Coronary artery (tissue), 2 donors: Measurements from ENCODE around the gene SLC27A1.

ENCODE experiments used
- DNase-seq: peaks from one replicate; pipeline ENCODE4 v3.0.0-alpha.2; 2017; ENCODE audit warnings: low spot score
- H3K27ac ChIP-seq, 2 donors: fragments of 200-600 bp; sonication (generic); one replicate each; pipeline ENCODE4 v1.5.1; 2016 to 2019
- H3K4me3 ChIP-seq: fragments of 200-600 bp; sonication (generic); 2 replicates; pipeline ENCODE4 v1.5.1; 2016; ENCODE audit warnings: mild to moderate bottlenecking, moderate library complexity
- TF ChIP-seq, protein P1 (sequence below): fragments of 200-600 bp; sonication (generic); IDR thresholded peaks from one replicate; pipeline ENCODE4 v1.5.1; 2019; ENCODE audit warnings: antibody characterized with exemption

SLC27A1 gene

DNA sequence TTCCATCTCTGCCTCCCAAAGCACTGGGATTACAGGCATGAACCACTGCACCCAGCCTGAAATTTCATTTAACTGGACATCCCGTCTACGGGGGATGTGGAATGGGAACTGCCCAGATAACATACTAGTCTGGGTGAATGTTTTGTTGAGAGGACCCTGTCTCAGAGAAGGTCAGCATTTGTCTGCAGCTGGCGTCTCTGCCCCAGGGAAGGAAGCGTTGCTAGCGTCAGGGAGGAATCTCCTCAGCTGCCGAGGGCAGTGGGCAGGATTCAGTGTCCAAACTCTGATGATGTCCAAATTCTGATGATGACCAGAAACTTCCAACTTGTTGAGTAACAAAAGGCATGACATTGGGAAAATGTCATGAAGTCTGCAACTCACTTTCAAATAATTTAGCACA, 12.7 kb upstream of the SLC27A1 start:
- DNase-seq = no peak
- no peak overlapping the region for H3K27ac ChIP-seq
- TF ChIP-seq, protein P1, sequence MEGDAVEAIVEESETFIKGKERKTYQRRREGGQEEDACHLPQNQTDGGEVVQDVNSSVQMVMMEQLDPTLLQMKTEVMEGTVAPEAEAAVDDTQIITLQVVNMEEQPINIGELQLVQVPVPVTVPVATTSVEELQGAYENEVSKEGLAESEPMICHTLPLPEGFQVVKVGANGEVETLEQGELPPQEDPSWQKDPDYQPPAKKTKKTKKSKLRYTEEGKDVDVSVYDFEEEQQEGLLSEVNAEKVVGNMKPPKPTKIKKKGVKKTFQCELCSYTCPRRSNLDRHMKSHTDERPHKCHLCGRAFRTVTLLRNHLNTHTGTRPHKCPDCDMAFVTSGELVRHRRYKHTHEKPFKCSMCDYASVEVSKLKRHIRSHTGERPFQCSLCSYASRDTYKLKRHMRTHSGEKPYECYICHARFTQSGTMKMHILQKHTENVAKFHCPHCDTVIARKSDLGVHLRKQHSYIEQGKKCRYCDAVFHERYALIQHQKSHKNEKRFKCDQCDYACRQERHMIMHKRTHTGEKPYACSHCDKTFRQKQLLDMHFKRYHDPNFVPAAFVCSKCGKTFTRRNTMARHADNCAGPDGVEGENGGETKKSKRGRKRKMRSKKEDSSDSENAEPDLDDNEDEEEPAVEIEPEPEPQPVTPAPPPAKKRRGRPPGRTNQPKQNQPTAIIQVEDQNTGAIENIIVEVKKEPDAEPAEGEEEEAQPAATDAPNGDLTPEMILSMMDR = no peak
- no peak overlapping the region for H3K4me3 ChIP-seq

DNA sequence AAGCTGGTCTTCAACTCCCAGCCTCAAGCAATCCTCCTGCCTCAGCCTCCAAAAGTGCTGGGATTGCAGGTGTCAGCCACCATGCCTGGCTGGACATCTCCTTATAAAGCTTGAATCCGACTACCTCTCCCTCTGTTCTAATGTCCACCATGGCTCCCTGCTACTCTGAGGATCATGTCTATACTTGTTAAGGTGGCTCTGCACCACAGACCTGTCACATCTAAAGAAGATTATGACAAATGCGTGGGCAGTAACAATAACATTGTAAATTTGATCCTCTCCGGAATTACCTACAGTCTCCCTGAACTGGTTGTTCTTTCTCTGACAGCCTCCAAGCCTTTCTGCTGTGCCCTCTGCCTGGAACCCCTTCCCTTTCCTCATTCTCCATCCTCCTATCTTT, 11.4 kb upstream of the SLC27A1 start:
- no peak overlapping the region for H3K27ac ChIP-seq
- no peak for DNase-seq
- no peak overlapping the region for H3K4me3 ChIP-seq
- TF ChIP-seq, protein P1 = no peak

DNA sequence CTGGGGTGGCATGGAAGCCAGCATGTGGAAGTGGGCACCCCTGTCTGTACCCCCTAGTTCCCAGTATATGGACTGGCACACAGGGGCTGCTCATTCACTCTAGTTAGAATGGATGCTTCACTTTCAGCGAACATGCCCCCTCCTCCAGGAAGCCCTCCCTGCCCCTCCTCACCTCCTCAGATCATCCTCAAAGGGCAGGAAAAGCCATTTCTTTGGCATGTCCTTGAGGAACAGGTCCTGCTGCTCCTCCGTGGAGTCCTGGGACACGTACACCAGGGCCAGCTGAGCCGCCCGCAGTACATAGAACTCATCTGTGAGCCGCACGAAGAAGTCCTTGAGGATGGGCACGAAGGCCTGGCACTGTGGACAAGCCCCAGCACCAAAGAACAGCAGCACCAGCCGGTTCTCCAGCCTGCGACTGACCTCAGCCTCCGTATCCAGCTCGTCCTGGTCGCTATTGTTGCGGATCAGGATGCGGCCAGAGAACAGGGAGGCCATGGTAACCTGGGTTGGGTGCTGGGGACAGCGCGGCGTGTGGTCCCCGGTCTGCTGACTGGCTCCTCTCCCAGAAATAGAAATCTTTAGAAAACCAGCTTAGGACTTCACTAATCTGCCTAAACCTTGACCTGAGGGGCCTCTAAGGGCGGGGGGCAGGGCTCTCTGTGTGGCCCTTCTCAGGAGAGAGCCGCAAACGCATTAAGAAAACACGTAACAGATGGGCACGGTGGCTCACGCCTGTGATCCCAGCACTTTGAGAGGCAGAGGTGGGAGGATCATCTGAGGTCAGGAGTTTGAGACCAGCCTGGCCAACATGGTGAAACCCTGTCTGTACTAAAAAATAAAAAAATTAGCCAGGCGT, 9.7 kb upstream of the SLC27A1 start, which contains the start of gene NXNL1:
NXNL1 (minus strand) TSS at position 555 of the 859 bp plus-strand sequence; CDS start at position 498, 57 bp downstream.
- H3K27ac ChIP-seq = no peak within 1 kb of the TSS
- TF ChIP-seq, protein P1 = no peak
- H3K4me3 ChIP-seq = no peak within 1 kb of the TSS
- no peak for DNase-seq

DNA sequence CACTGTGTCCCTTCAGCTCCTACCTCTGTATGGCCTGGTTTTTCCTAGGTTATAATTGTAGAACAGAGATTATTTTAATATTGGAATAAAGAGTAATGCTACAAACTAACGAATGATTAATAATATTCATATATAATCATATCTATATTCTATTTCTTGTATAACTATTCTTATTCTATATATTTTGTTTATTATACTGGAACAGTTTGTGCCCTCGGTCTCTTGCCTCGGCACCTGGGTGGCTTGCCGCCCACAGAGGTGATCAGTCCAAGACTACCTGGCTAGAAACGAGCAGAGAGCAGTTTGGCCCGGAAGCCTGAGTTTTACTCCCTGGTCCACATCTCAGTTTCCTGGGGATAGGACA, 3.9 kb upstream of the SLC27A1 start:
- DNase-seq = no peak
- Histone ChIP-seq H3K27ac (no peak overlapping the region), H3K4me3 (no peak overlapping the region)
- TF ChIP-seq, protein P1 = no peak

DNA sequence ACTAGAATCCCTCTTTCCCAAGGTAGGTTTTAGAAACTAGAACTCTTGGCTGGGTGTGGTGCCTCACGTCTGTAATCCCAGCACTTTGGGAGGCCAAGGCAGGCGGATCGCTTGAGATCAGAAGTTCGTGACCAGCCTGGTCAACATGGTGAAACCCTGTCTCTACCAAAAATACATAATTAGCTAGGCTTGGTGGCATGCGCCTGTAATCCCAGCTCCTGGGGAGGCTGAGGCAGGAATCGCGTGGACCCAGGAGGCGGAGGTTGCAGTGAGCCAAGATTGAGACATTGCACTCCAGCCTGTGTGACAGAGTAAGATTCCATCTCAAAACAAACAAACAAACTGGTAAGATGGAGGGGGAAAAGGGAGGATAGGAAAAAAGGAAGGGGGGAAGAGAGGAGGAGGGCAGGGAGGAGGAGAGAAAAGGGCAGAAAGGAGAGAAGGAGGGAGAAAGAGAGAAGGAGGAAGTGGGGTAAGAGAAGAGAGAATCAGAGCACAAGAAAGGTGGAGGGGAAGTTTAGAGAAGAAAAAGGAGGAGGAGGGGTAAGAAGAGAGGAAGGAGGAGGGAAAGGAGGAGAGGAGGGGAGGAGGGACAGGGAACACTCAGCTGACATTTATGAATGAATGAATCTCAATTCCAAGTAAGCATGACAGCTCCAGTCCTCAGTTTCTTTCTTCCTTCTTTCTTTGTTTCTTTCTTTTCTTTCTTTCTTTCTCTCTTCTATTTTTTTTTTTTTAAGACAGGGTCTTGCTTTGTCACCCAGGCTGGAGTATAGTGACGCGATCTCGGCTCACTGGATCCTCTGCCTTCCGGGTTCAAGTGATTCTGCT, 2.6 kb upstream of the SLC27A1 start:
- TF ChIP-seq, protein P1 = no peak
- Histone ChIP-seq H3K27ac (peak overlapping the region; percentile 84 to 97), H3K4me3 (no peak overlapping the region)
- DNase-seq = no peak

DNA sequence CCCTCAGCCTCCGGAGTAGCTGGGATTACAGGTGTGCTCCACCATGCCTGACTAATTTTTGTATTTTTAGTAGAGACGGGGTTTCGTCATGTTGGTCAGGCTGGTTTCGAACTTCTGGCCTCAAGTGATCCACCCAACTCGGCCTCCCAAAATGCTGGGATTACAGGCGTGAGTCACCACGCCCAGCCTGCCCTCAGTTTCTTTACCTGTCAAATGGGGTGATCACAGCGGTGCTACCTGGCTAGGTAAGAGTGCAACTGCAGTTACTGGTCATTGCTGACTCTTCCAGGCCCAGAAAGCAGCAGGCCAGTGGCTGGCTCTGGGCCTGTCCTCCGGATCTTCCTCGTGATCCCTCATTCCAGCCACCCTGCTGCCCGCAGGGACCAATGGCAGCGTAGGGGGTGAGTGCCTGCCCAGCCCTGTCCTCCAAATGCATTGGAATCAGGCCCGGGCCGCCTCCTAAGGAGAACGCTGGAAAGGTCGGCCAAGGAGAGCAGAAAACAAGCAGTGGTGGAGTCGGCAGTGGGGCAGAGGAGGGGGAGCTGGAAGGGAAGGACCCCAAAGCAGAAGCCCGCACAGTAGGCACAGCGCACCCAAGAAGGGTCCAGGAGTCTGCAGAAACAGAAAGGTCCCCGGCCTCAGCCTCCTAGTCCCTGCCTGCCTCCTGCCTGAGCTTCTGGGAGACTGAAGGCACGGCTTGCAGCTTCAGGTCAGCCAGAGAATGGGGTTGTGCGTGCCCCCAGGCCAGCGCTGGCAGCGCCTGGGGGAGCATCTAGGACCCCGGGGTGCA, 1.8 kb upstream of the SLC27A1 start:
- peak; percentile 84 for DNase-seq
- Histone ChIP-seq H3K4me3 (peak overlapping the region; percentile 84), H3K27ac (peak overlapping the region; percentile 84 to 97)
- TF ChIP-seq, protein P1 = no peak
